ENCODE measurements around the gene CRLF3.
A peak's percentile ranks its signal among the peaks of the same experiment; 100 is the strongest.
"Not testable (repeated sequence)": the region's sequence is repeated elsewhere in the genome, so short reads cannot be mapped to it uniquely, and the experiment has no call there.

Gene CRLF3, protein sequence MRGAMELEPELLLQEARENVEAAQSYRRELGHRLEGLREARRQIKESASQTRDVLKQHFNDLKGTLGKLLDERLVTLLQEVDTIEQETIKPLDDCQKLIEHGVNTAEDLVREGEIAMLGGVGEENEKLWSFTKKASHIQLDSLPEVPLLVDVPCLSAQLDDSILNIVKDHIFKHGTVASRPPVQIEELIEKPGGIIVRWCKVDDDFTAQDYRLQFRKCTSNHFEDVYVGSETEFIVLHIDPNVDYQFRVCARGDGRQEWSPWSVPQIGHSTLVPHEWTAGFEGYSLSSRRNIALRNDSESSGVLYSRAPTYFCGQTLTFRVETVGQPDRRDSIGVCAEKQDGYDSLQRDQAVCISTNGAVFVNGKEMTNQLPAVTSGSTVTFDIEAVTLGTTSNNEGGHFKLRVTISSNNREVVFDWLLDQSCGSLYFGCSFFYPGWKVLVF

DNA sequence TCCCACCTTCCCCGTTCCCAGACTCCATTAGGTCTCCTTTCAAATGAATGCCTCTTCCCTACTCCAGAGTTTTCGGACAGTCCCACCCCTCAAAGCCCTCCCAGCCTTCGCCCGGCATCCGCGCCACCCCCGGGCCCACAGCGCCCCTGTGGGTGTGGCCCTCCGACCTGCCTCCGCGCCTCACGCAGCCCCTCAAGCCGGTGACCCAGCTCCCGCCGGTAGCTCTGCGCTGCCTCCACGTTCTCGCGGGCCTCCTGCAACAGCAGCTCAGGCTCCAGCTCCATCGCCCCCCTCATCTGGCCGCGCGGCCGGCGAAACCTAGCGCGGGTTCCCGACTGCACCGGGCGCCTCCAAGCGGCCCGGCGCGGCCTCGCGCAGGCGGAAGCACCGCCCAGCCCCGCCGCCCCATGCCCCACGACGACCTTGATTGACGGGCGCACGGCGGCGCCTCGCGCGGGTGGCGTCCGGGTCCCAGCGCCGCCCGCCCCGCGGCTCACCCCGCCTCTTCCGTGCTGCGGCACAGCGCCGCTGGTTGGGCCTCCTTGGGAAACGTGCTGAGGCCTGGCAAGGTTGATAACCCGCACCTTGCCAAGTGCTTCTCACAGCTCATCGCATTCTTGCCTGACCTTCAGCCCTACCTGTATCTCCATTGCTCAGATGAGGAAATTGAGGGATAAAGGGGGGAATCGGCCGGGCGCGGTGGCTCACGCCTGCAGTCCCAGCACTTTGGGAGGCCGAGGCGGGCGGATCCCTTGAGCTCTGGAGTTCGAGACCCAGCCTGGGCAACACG is at the start of gene CRLF3:
CRLF3 (minus strand) TSS at position 337 of the 790 bp plus-strand sequence; CDS start at position 296, 41 bp downstream.
- peak; percentile 91 for DNase-seq

DNA sequence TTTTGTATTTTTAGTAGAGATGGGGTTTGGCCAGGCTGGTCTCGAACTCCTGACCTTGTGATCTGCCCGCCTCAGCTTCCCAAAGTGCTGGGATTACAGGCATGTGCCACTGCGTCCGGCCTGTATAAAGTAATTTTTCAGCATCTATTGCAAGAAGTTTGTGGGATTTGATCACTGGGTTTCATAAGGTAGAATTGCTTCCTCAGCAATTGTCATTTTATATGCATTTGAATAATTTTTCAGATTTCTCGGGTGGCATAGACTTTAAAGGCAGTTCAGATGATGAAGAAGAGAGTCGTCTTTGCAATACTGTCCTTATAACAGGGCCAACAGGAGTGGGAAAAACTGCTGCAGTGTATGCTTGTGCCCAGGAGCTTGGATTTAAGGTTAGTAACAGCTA is 44.5 kb upstream of the CRLF3 start:
- DNase-seq = no peak

DNA sequence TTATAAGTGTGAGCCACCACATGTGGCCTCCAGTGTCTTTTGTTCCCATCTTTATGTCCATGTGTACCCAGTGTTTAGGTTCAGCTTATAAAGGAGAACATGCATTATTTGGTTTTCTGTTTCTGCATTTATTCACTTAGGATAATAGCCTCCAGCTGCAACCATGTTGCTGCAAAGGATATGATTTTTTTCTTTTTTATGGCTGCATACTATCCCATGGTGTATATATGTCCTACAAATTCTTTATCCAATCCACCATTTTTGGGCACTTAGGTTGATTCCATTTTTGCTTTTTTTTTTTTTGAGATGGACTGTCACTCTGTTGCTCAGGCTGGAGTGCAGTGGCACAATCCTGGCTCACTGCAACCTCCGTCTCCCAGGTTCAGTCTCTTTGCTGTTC is 40.1 kb upstream of the CRLF3 start:
- no peak for DNase-seq

DNA sequence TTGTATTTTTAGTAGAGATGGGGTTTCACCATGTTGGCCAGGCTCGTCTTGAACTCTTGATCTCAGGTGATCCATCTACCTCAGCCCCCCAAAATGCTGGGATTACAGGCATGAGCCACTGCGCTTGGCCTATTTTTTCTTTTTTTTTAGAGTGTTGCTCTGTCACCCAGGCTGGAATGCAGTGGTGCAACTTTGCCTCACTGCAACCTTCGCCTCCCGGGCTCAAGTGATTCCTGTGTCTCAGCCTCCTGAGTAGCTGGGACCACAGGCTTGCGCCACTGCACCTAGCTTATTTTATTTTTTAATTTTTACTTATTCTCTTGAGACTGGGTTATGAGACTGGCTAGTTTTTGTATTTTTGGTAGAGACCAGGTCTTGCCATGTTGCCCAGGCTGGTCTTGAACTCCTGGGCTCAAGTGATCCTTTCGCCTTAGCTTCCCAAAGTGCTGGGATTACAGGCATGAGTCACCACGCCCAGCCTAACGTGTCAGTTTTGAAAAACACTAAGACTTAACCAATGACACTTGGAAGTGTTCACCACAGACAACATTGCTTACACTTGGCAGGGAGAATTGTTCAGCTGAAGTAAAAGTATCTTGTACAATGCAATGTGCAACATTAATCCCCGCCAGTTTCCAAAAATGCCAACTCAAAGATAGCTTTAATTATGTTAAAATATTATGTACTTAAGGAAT is 34.2 kb upstream of the CRLF3 start:
- no peak for DNase-seq

DNA sequence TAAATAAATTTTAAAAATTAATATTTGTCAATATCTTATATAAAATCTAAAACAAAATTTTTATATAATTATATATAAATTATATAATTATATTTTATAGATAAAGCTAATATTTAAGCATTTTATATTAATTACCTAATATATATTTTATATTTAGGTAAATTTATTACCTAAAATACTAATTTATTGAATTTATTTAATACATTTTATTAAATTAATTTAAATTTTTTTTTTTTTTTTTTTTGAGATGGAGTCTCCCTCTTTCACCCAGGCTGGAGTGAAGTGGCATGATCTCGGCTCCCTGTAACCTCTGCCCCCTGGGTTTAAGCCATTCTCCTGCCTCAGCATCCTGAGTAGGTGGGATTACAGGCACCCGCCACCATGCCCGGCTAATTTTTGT is 29.7 kb upstream of the CRLF3 start:
- DNase-seq = no peak

DNA sequence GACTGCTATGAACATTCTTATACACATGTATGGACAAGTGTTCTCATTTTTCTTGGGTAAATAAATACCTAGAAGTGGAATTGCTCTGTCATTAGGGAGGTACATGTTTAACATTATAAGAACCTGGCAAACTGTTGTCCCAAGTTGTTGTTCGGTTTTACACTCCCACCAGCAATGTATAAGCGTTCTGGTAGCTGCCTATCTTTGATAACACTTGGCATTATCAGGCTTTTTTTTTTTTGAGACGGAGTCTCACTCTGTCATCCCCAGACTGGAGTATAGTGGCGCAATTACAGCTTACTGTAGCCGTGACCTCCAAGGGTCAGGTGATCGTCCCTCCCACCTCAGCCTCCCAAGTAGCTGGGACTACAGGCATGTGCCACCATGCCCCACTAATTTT is 23.5 kb upstream of the CRLF3 start:
- DNase-seq = no peak

DNA sequence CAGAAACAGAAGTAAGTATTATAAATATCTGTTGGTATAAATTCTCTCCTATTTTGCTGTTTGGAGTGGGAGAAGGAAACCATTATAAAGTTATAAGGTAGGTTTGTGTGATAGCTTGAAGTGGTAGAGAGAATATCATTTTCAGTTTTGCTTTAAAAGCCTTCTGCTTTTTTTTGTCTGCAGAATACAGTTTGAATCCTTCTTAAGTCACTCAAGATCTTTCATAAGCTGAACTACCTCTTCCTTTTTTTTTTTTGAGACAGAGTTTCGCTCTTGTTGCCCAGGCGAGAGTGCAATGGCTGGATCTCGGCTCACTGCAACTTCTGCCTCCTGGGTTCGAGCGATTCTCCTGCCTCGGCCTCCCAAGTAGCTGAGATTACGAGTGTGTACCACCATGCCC is 16.3 kb upstream of the CRLF3 start:
- DNase-seq = no peak

DNA sequence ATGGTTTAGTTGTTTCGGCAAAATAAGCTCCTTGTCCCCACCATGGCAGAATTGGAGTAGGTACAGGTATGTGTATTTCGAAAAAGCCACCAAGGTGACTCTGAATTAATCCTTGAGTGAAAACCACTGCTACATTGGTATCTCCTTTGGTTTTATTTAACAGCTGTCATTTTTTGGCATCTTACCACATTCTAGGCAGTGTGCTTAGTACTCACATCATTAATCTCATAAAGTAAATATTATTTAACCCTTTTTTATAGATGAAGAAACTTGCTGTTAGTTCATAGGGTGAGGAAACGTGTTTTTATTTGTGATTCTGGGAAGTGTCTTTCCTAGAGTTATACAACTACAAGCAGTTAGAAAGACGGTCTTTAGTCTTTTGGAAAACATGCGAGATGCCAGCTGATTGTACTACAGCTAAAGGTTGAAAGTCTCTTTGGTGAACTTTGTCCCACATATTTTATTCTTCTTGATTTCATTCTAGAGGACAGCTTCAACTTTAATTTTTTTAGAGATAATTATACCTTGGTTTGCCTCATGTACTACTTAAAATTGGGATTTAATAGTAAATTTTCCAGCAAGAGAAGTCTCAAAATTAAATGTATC is 13.8 kb upstream of the CRLF3 start:
- DNase-seq = no peak

DNA sequence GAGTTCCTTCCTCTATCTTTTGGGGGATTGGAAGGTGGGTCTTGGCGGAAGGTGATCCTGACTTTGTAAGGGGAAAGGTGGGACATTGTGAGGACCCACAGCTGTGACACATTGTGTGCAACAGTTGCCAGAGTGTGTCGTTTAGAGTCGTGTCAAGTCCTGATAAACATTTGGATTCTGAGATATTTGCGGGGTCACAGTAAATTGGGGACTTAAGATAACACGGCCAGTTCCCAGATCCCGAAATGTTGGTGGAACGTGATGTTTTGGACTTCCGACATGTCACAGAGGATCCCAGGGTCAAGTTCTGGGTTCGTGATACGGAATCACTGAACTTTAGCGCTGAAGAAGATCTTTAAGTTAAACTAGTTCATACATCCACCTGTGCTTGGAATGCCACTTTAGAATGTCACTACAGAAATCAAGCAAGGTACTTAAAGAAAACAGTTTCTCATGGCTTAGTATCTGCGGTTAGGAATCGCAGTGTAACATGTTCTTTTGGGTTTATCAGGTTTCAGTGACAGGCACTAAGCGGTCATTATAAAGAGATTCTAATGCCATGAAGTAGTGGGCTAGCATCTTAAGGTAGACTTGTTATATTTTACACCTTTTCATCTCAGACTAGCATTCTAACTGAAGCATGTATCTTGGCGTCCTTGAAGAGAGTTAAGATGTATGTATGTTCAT is 8.1 kb upstream of the CRLF3 start:
- DNase-seq = no peak

DNA sequence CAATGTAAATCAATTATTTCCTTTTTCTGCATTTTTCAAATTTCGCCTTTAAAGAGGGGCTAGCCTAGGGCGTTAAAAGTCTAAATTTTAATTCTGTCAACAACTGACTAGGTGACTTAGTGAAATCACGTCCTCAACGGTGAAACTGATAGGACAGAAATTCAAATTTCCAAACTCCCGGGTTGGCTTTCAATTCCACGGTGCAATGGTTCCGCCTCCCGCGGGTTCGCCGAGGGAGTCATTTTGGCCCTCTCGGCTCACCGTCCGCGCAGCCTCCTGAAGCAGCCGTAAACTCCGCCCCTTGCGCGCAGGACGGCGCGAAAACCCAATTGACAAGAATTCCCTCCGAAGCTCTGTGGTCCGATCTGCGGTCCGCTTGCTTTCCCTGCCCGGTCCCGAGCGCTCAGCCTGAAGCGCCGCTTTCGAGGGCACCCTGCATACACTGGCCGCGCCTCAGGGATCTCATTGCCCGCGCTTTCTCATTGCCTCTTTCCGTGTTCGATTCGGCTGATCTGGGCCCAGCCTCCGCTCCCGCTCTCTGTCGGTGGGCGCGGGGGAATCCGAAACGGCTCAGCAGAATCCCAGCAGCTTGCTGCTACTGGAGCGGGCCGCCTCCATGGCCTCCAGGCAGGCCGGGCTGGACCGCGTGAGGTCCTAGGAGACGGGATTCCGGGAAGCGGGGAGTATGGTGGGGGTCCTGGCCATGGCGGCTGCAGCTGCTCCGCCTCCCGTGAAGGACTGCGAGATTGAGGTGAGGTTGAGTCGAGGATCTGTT is 7.4 kb upstream of the CRLF3 start, which contains the start of gene ATAD5:
ATAD5 (plus strand) TSS at position 304 of the 775 bp plus-strand sequence; CDS start at position 686, 382 bp downstream.
- peak; percentile 83 for DNase-seq

DNA sequence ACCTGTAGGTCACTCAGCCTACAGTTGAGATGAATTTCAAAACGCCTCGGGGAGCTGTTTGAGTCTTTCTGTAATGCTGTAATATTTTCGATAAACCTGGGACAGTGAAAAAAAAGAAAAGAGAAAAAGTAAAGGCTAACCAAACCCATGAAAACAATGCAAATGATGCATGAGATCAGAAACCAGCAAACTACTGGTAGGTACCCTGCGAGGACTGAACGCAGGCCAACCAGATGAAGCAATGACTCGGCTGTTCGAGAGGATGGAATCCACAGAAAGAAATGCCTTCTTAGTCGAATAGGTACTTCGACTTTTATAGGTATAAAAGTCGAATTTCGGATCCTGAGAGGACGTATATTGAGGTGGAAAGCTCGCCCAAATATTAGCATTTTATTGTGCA is 6.8 kb upstream of the CRLF3 start:
- no peak for DNase-seq

DNA sequence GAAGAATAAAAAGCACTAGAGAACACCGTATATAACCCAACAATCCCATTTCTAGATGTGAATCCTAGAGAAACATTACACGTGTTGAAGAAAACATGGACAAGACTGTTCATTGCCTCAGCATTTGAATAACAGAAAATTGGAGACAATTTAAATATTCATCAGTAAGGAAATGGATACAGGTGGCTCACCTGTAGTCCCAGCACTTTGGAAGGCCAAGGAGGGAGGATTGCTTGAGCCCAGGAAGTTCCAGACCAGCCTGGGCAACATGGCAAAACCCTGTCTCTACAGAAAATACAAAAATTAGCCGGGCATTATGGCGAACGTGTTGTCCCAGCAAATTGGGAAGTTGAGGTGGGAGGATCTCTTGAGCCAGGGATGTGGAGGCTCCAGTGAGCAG is 4.5 kb upstream of the CRLF3 start:
- no peak for DNase-seq

DNA sequence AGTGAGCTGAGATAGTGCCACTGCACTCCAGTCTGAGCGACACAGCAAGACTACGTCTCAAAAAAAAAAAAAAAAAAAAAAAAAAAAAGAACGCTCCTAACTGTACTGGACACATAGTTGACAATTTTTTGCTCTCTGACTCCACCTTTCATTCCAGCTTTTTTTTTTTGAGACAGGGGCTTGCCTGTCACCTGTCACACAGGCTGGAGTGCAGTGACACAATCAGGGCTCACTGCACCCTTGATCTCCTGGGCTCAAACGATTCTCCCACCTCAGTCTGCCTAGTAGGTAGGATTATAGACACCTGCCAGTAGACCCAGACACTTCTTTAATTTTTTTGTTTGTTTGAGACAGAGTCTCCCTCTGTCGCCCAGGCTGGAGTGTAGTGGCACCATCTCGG is 2.6 kb upstream of the CRLF3 start:
- no peak for DNase-seq

DNA sequence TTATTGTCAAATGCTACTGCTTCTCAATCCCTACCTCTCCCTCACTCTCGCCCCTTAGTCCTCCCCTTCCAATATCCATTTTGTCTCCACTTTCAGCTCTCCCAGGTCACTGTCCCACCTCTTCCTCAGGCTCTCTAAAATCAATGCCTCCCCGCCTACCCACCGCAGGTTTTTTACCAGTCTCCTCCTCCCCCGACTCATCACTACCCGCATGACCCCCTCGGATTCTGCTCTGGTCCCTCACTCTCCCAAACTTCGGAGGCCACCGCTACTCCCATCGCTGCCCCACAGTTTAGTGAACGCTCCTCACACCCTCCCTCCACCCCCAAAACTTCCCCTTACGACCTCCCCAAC is 513 bp downstream of the CRLF3 start:
- DNase-seq = peak; percentile 39

DNA sequence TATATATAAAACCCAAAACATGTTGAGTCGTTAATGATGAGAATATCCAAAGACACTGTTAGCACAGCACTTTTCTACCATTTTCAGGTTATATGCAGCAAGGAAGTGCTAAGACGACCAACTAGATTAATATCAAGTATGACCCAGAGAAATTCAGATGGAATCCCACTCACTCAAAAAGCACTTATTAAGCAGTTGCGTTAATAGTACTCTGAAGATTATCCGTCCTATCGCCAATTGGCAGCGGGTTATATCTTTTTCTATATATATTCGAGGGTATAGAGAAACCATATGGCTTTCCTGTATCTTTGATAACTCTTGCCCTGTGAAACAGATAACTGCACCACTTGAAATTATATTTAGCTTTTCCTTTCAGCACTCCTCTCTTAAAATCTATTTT is 1.1 kb downstream of the CRLF3 start:
- no peak for DNase-seq

DNA sequence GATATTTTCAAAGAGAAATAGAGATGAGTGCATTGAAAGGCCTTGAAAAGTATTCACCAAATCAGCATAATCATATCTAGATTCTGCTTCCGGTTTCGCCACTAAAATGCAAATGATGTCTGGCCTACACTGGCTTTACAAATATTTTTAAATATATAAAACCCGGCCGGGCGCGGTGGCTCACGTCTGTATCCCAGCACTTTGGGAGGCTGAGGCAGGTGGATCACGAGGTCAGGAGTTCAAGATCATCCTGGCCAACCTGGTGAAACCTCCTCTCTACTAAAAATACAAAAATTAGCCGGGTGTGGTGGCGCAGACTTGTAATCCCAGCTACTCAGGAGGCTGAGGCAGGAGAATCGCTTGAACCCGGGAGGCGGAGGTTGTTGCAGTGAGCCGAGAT is 1.6 kb downstream of the CRLF3 start:
- DNase-seq = not testable (repeated sequence)

DNA sequence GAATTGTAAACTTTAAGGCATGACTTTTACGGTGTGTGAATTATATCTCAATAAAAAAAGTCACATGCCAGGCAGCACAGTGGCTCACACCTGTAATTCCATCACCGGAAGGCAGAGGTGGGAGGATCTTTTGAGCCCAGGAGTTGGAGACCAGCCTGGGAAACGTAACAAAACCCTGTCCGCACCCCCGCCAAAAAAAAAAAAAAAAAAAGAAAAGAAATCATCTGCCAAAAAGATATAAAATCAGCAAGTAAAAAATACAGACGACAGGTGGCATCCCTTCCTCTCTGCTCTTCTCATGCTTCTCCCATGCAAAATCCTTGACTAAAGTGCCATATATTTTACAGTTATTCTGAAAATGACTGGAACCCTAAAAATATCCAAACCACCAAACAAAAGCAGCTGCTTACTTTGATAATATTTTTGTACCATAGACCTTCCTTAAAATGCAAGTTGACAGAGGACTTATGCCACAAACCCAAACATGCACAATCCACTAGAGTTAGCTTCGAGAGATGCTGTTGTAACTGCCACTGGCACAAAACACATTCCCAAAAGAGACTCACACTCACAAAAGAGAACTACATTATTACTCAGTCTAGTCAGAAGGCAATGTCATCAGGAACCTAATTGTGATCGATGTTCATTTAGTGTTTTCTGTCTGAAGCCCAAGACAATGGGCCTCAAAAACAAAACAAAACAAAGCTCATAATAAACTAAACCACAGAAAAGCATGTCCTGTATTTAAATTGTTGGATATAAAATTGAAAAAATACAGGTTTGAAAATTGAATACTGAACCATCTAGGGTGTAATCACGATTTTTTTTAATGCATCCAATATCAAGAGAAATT is 2.4 kb downstream of the CRLF3 start:
- DNase-seq = no peak

DNA sequence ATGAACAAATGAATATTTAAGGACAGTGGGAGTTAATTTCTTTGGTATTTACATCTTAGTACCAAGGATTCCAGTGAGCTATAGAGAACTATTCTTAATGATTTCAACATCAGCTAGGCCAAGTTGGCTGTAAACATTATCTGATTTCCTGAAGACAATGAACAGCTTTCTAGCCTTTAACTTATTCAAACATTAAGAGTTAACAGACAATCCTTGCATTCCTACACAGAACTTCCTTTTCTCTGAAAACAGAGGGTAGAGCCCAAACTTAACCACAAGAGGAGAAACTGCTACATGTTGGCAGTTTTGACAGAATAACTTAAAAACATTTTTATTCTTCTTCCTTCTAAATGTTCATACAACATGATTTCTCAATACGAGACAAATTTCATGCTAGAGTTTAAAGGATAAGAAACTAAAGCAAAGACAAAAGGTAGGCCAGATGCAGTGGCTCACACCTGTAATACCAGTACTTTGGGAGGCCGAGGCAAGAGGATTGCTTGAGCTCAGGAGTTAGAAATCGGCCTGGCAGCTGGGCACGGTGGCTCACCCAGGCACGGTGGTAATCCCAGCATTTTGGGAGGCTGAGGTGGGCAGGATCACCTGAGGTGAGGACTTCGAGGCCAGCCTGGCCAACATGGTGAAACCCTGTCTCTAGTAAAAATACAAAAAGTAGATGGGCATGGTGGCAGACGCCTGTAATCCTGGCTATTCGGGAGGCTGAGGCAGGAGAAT is 4.4 kb downstream of the CRLF3 start:
- DNase-seq = no peak

DNA sequence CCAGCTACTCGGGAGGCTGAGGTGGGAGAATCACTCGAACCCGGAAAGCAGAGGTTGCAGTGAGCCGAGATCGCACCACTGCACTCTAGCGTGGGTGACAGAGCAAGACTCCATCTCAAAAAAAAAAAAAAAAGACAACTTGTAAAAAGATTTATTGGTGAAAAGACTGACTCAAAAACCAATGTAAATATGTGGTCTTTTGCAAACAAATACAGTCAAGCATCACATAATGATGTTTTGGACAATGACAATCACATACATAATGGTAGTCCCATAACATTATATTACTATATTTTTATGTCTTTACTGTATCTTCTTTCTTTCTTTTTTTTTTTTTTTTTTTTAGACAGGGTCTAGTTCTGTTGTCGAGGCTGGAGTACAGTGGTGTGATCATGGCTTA is 8.3 kb downstream of the CRLF3 start:
- DNase-seq = no peak

DNA sequence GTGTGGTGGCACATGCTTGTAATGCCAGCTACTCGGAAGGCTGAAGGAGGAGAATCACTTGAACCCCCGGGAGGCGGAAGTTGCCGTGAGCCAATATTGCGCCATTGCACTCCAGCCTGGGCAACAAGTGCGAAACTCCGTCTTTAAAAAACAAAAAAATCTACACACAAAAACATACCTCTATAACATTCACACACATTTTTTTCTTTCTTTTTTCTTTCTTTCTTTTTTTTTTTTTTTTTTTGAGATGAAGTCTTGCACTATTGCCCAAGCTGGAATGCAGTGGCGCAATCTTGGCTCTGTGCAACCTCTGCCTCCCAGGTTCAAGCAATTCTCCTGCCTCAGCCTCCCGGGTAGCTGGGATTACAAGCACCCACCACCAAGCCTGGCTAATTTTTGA is 9.6 kb downstream of the CRLF3 start:
- DNase-seq = peak; percentile 30
